ENCODE results near the gene NIT1.

DNA sequence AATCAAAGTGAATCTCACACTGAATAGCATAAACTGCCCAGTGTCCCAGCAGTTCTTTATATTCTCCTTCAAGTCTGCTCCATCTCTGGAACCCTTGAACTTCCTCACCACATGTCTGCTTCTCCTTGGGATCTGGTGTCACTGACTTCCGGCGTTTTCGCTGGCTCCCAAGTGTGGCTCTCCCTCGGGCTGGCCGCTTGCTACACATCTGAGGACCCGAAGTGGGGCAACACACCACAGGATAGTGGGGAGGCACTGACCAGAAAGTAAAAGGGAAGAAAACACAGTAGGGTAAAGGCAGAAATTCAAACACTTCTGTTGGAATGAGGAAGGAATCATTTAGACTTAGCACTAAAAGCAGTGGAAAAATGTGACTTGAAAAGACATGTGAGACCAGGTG, 5.1 kb downstream of the NIT1 start:
- TF ChIP-seq, protein P1, sequence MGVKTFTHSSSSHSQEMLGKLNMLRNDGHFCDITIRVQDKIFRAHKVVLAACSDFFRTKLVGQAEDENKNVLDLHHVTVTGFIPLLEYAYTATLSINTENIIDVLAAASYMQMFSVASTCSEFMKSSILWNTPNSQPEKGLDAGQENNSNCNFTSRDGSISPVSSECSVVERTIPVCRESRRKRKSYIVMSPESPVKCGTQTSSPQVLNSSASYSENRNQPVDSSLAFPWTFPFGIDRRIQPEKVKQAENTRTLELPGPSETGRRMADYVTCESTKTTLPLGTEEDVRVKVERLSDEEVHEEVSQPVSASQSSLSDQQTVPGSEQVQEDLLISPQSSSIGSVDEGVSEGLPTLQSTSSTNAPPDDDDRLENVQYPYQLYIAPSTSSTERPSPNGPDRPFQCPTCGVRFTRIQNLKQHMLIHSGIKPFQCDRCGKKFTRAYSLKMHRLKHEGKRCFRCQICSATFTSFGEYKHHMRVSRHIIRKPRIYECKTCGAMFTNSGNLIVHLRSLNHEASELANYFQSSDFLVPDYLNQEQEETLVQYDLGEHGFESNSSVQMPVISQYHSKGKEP (CRISPR knock-in tag; IDR thresholded peaks at IDR 0.05) = no peak
- TF ChIP-seq, protein P2, sequence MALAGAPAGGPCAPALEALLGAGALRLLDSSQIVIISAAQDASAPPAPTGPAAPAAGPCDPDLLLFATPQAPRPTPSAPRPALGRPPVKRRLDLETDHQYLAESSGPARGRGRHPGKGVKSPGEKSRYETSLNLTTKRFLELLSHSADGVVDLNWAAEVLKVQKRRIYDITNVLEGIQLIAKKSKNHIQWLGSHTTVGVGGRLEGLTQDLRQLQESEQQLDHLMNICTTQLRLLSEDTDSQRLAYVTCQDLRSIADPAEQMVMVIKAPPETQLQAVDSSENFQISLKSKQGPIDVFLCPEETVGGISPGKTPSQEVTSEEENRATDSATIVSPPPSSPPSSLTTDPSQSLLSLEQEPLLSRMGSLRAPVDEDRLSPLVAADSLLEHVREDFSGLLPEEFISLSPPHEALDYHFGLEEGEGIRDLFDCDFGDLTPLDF (CRISPR knock-in tag; IDR thresholded peaks at IDR 0.05) = no peak
- TF ChIP-seq ZNF839 (CRISPR knock-in tag; IDR thresholded peaks at IDR 0.05; ENCODE audit: borderline replicate concordance) (no peak), POLR2AphosphoS5 (IDR thresholded peaks at IDR 0.05; ENCODE audit: low read depth, low read length) (no peak), RCOR2 (CRISPR knock-in tag; IDR thresholded peaks at IDR 0.05) (no peak), REPIN1 (CRISPR knock-in tag; IDR thresholded peaks at IDR 0.05; ENCODE audit: borderline replicate concordance, low read depth) (no peak), GATAD2A (CRISPR knock-in tag; IDR thresholded peaks at IDR 0.05) (no peak), RFX5 (IDR thresholded peaks at IDR 0.05; ENCODE audit: low read depth, low read length) (no peak), RAD21 (CRISPR knock-in tag; IDR thresholded peaks at IDR 0.05) (no peak), ZNF230 (CRISPR knock-in tag; IDR thresholded peaks at IDR 0.05) (no peak), IRF2 (CRISPR knock-in tag; IDR thresholded peaks at IDR 0.05) (no peak), NFATC3 (CRISPR knock-in tag; IDR thresholded peaks at IDR 0.05) (no peak)
- TF ChIP-seq, protein P3, sequence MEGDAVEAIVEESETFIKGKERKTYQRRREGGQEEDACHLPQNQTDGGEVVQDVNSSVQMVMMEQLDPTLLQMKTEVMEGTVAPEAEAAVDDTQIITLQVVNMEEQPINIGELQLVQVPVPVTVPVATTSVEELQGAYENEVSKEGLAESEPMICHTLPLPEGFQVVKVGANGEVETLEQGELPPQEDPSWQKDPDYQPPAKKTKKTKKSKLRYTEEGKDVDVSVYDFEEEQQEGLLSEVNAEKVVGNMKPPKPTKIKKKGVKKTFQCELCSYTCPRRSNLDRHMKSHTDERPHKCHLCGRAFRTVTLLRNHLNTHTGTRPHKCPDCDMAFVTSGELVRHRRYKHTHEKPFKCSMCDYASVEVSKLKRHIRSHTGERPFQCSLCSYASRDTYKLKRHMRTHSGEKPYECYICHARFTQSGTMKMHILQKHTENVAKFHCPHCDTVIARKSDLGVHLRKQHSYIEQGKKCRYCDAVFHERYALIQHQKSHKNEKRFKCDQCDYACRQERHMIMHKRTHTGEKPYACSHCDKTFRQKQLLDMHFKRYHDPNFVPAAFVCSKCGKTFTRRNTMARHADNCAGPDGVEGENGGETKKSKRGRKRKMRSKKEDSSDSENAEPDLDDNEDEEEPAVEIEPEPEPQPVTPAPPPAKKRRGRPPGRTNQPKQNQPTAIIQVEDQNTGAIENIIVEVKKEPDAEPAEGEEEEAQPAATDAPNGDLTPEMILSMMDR (CRISPR knock-in tag; IDR thresholded peaks at IDR 0.05) = no peak
